Measurements from ENCODE around the gene LGALS7B.
"Not testable (repeated sequence)": the region's sequence is repeated elsewhere in the genome, so short reads cannot be mapped to it uniquely, and the experiment has no call there.

Gene LGALS7B

GRCh38 chr19:38797781-38798180 lies 8.8 kb downstream of the LGALS7B start:
- DNase-seq: not testable (repeated sequence)

GRCh38 chr19:38799104-38799503 lies 10.1 kb downstream of the LGALS7B start:
- no peak for DNase-seq

GRCh38 chr19:38800577-38801347 lies 11.8 kb downstream of the LGALS7B start:
- no peak for DNase-seq

GRCh38 chr19:38801359-38802095 lies 12.5 kb downstream of the LGALS7B start:
- no peak for DNase-seq

- no peak for DNase-seq
Observed at GRCh38 chr19:38803543-38803942, 14.5 kb downstream of the LGALS7B start.

- DNase-seq: no peak
Observed at GRCh38 chr19:38805180-38805579, 16.2 kb downstream of the LGALS7B start.

GRCh38 chr19:38806371-38806770 lies 17.4 kb downstream of the LGALS7B start:
- DNase-seq: no peak

GRCh38 chr19:38807374-38808098 lies 18.5 kb downstream of the LGALS7B start:
- DNase-seq: not testable (repeated sequence)

- DNase-seq: no peak
Observed at GRCh38 chr19:38808741-38809140, 19.7 kb downstream of the LGALS7B start.

- DNase-seq: no peak
Observed at GRCh38 chr19:38809592-38810252, 20.7 kb downstream of the LGALS7B start.

GRCh38 chr19:38812009-38812840 lies 23.2 kb downstream of the LGALS7B start:
- no peak for DNase-seq

GRCh38 chr19:38812841-38813320 lies 23.9 kb downstream of the LGALS7B start, which contains the start of gene LGALS4:
Gene LGALS4, minus strand, starts transcription at chr19:38812945. Its CDS starts 59 bp downstream, at chr19:38812886.
- no peak for DNase-seq

- no peak for DNase-seq
Observed at GRCh38 chr19:38813323-38813722, 24.3 kb downstream of the LGALS7B start.

GRCh38 chr19:38813932-38814331 lies 24.9 kb downstream of the LGALS7B start:
- not testable (repeated sequence) for DNase-seq

- DNase-seq: no peak
Observed at GRCh38 chr19:38815059-38816001, 26.3 kb downstream of the LGALS7B start.

- DNase-seq: no peak
Observed at GRCh38 chr19:38816131-38816750, 27.2 kb downstream of the LGALS7B start.

GRCh38 chr19:38817081-38817480 lies 28.1 kb downstream of the LGALS7B start:
- no peak for DNase-seq

GRCh38 chr19:38819231-38819920 lies 30.4 kb downstream of the LGALS7B start:
- DNase-seq: peak; percentile 65

- DNase-seq: not testable (repeated sequence)
Observed at GRCh38 chr19:38821230-38821825, 32.3 kb downstream of the LGALS7B start.
